PC-9 (cell line): Measurements from ENCODE around the gene LAMA2. TPM values are rescaled to one million over a fixed set of nuclear protein-coding genes. Genes with fewer than 3 reads are reported as not detected.

ENCODE experiments used
- BruUV-seq: library from RNA; stranded (reverse); fragments of 400-500 nt; replicated peaks from 2 replicates; lab custom pipeline; 2021; lab: Mats Ljungman, UMichigan
- CTCF ChIA-PET: fragments of 300-600 bp; sonication (Branson Sonifier 250); formaldehyde crosslinking; loops from one replicate; lab custom pipeline; 2022; ENCODE audit warnings: antibody characterized with exemption; lab: Charles Lee
- POLR2A ChIA-PET: fragments of 300-600 bp; sonication (Branson Sonifier 250); formaldehyde crosslinking; loops from one replicate; lab custom pipeline; 2022; ENCODE audit warnings: antibody characterized with exemption; ENCODE audit not compliant: unreplicated experiment; lab: Charles Lee
- DNase-seq, 2 experiments: peaks; one replicate each; pipeline versions ENCODE4 v3.0.0 to v3.0.0-alpha.2; 2015 to 2022; ENCODE audit warnings: mixed read lengths in 1 of 2
- H2AFZ ChIP-seq: fragments of 200-600 bp; sonication (generic); 2 replicates; pipeline ENCODE4 v1.8.1; 2017; ENCODE audit warnings: antibody characterized with exemption
- H3F3A ChIP-seq: fragments of 200-600 bp; sonication (generic); 2 replicates; pipeline ENCODE4 v1.8.1; 2017; ENCODE audit warnings: antibody characterized with exemption, mild to moderate bottlenecking, low read depth; ENCODE audit not compliant: insufficient read depth
- H3K27ac ChIP-seq: fragments of 200-600 bp; sonication (generic); 2 replicates; pipeline ENCODE4 v1.6.1; 2016; ENCODE audit warnings: mixed run types
- H3K27me3 ChIP-seq: fragments of 200-600 bp; sonication (generic); 2 replicates; pipeline ENCODE4 v1.6.1; 2016; ENCODE audit warnings: low read depth, mixed run types; ENCODE audit not compliant: insufficient read depth
- H3K36me3 ChIP-seq: fragments of 200-600 bp; sonication (generic); 2 replicates; pipeline ENCODE4 v1.6.1; 2016; ENCODE audit warnings: low read depth, mixed run types
- H3K4me1 ChIP-seq: fragments of 200-600 bp; sonication (generic); replicated peaks from 2 replicates; pipeline ENCODE4 v1.6.1; 2016; ENCODE audit warnings: mixed run types; ENCODE audit not compliant: insufficient read depth
- H3K4me2 ChIP-seq: fragments of 200-600 bp; sonication (generic); 2 replicates; pipeline ENCODE4 v1.6.1; 2017; ENCODE audit warnings: mixed run types
- H3K4me3 ChIP-seq: fragments of 200-600 bp; sonication (generic); 2 replicates; pipeline ENCODE4 v1.6.1; 2016; ENCODE audit warnings: mixed run types
- H3K79me2 ChIP-seq: fragments of 200-600 bp; sonication (generic); 2 replicates; pipeline ENCODE4 v1.6.1; 2017; ENCODE audit warnings: low read depth, mixed run types
- H3K9me2 ChIP-seq: fragments of 200-600 bp; sonication (generic); 2 replicates; pipeline ENCODE4 v1.8.1; 2017; ENCODE audit warnings: mild to moderate bottlenecking; ENCODE audit not compliant: insufficient read depth
- H3K9me3 ChIP-seq: fragments of 200-600 bp; sonication (generic); 2 replicates; pipeline ENCODE4 v1.8.1; 2016; ENCODE audit warnings: low read depth; ENCODE audit not compliant: insufficient read depth
- H4K20me1 ChIP-seq: fragments of 200-600 bp; sonication (generic); 2 replicates; pipeline ENCODE4 v1.8.1; 2017; ENCODE audit not compliant: insufficient read depth
- CTCF ChIP-seq: fragments of 200-600 bp; sonication (generic); conservative IDR thresholded peaks from 2 replicates; pipeline ENCODE4 v1.6.1; 2017; ENCODE audit warnings: mixed run types, antibody characterized with exemption, mild to moderate bottlenecking, moderate library complexity
- EZH2 ChIP-seq: fragments of 200-600 bp; sonication (generic); IDR thresholded peaks from 2 replicates; pipeline ENCODE4 v1.8.0; 2017; ENCODE audit warnings: antibody characterized with exemption, low read depth
- intact Hi-C: fragments of 100-400 bp; cut with micrococcal nuclease; formaldehyde crosslinking; loops from one replicate; pipeline ENCODE4 v1.10.0; 2022; ENCODE audit not compliant: unreplicated experiment
- total RNA-seq: library from RNA; stranded (reverse); gene quantifications from 2 replicates; pipeline ENCODE4 v1.2.3, GENCODE V29; 2021

The LAMA2 gene
- total RNA-seq, 1 experiment from 2014 or later: 2.8 TPM

GRCh38 chr6:129195643-129196042 is 312.7 kb downstream of the LAMA2 start:
- Histone ChIP-seq H3K4me3 (no peak overlapping the region), H3K79me2 (no peaks in the 10 kb centered on the region), H3K27me3 (no peaks in the 10 kb centered on the region), H3K4me1 (no peaks in the 10 kb centered on the region), H3K36me3 (no peaks in the 10 kb centered on the region), H3K9me2 (no peaks in the 10 kb centered on the region; the same call in 1 of the 2 replicates), H2AFZ (0 out of 2 replicates have a peak overlapping the region, but pooled peaks have one; percentile 10), H4K20me1 (no peaks in the 10 kb centered on the region), H3K4me2 (no peak overlapping the region), H3F3A (no peaks in the 10 kb centered on the region), H3K27ac (no peak overlapping the region), H3K9me3 (no peaks in the 10 kb centered on the region)
- intact Hi-C loops: no loop called here
- ChIA-PET POLR2A (no interaction called here), CTCF (no interaction called here)
- DNase-seq: peak in 1 of 2 experiments; percentile 8
- TF ChIP-seq EZH2: no peak
- TF ChIP-seq CTCF: no peak
- no TSS peak for BruUV-seq

GRCh38 chr6:129197154-129197553 is 314.2 kb downstream of the LAMA2 start:
- POLR2A ChIA-PET: no interaction called here
- H3K4me2 ChIP-seq: no peak overlapping the region
- intact Hi-C loops: no loop called here
- no peak overlapping the region for H3K4me3 ChIP-seq
- no peaks in the 10 kb centered on the region for H3K79me2 ChIP-seq
- H3K4me1 ChIP-seq: no peaks in the 10 kb centered on the region
- no peaks in the 10 kb centered on the region for H4K20me1 ChIP-seq
- no peaks in the 10 kb centered on the region; the same call in 1 of the 2 replicates for H3K9me2 ChIP-seq
- H3K9me3 ChIP-seq: no peaks in the 10 kb centered on the region
- DNase-seq: peak in 1 of 2 experiments; percentile 28
- no peaks in the 10 kb centered on the region for H3K27me3 ChIP-seq
- H3K36me3 ChIP-seq: no peaks in the 10 kb centered on the region
- no peak overlapping the region for H3K27ac ChIP-seq
- BruUV-seq: no TSS peak
- H2AFZ ChIP-seq: 0 out of 2 replicates have a peak overlapping the region, but pooled peaks have one; percentile 14
- CTCF ChIA-PET: no interaction called here
- no peaks in the 10 kb centered on the region for H3F3A ChIP-seq
- no peak for TF ChIP-seq CTCF
- no peak for TF ChIP-seq EZH2

GRCh38 chr6:129200151-129200550 is 317.2 kb downstream of the LAMA2 start:
- DNase-seq: no peak
- H3K36me3 ChIP-seq: no peaks in the 10 kb centered on the region
- CTCF ChIA-PET: no interaction called here
- no peaks in the 10 kb centered on the region for H3F3A ChIP-seq
- no peaks in the 10 kb centered on the region for H4K20me1 ChIP-seq
- intact Hi-C loops: no loop called here
- no TSS peak for BruUV-seq
- no peaks in the 10 kb centered on the region for H3K9me3 ChIP-seq
- H3K79me2 ChIP-seq: no peaks in the 10 kb centered on the region
- H3K4me3 ChIP-seq: no peak overlapping the region
- no peaks in the 10 kb centered on the region for H3K27me3 ChIP-seq
- POLR2A ChIA-PET: no interaction called here
- H3K4me2 ChIP-seq: no peak overlapping the region
- no peak overlapping the region for H2AFZ ChIP-seq
- TF ChIP-seq EZH2 (no peak), CTCF (no peak)
- no peaks in the 10 kb centered on the region; the same call in 1 of the 2 replicates for H3K9me2 ChIP-seq
- no peaks in the 10 kb centered on the region for H3K4me1 ChIP-seq
- no peak overlapping the region for H3K27ac ChIP-seq
